ENCODE data around the gene FHDC1.

Gene FHDC1

DNA sequence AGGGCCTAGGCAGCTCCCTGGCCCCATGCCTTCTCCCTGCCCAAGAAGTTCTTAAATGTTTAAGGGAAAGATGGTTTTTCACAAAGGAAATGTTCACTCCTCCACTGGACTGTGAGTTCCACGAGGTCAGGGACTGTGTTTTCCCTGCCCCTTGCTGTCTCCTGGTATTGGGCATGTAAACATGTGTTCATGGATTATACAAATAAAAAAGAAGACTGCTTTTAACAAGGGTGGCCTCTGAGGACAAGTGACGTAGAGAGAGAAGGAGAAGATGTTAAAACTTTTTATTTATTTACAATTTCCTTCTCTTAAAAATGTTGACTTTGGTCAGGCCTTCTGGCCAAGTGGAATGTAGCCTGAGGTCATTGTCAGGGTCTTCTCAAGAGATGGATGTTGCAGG, 66.0 kb downstream of the FHDC1 start:
- H3K9ac ChIP-seq, result no peak overlapping the region
- H2AFZ ChIP-seq (ENCODE audit: low read depth), result no peak overlapping the region
- no peak overlapping the region for H3K27ac ChIP-seq
- H4K20me1 ChIP-seq (ENCODE audit: insufficient read depth), result no peaks in the 10 kb centered on the region
- H3K27me3 ChIP-seq (ENCODE audit: insufficient read depth, low read depth), result no peaks in the 10 kb centered on the region
- no peak for TF ChIP-seq CTCF (conservative IDR thresholded peaks at IDR 0.05; ENCODE audit: low read depth, low read length)
- no peaks in the 10 kb centered on the region for H3K36me3 ChIP-seq (ENCODE audit: insufficient read depth)
- no peaks in the 10 kb centered on the region for H3K4me1 ChIP-seq (ENCODE audit: low read depth, poor library complexity, severe bottlenecking)
- H3K4me3 ChIP-seq (IDR thresholded peaks at IDR 0.05; ENCODE audit: insufficient read depth, low read depth, low read length), result no peak overlapping the region
- no peak overlapping the region for H3K4me2 ChIP-seq
- H3K79me2 ChIP-seq (ENCODE audit: insufficient read depth, low read depth), result no peaks in the 10 kb centered on the region

GRCh38 chr4:153004081-153004850, 68.1 kb downstream of the FHDC1 start:
- TF ChIP-seq CTCF (conservative IDR thresholded peaks at IDR 0.05; ENCODE audit: low read depth, low read length), result no peak
- Histone ChIP-seq H3K4me1 (ENCODE audit: low read depth, poor library complexity, severe bottlenecking) (no peaks in the 10 kb centered on the region), H3K79me2 (ENCODE audit: insufficient read depth, low read depth) (no peaks in the 10 kb centered on the region), H3K27ac (no peak overlapping the region), H3K9ac (no peak overlapping the region), H2AFZ (ENCODE audit: low read depth) (no peak overlapping the region), H3K27me3 (ENCODE audit: insufficient read depth, low read depth) (no peaks in the 10 kb centered on the region), H3K4me2 (no peak overlapping the region), H4K20me1 (ENCODE audit: insufficient read depth) (no peaks in the 10 kb centered on the region), H3K36me3 (ENCODE audit: insufficient read depth) (no peaks in the 10 kb centered on the region), H3K4me3 (IDR thresholded peaks at IDR 0.05; ENCODE audit: insufficient read depth, low read depth, low read length) (no peak overlapping the region)

DNA sequence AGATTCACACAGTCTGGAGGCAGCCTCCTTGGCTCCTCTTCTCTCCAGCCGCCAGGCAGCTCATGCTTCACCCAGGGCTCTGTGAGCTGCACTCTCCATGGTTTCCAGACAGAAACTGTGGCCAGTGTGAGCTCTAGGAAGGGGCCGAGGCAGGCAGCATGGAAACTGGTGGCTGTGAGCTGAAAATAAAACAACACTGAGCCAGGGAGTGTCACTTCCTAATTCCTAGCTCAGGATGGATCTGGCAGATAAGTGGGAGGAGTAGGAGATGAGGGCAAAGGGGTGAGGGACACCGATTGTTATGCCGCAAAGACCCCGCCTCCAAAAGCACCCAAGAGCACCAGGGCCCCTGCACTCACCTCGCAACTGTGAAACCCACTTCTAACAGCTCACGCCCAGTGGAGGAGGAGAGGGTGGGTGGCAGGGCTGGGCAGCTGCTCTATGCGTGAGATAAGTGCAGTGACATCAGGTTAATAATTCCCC, 69.8 kb downstream of the FHDC1 start:
- no peak overlapping the region for H2AFZ ChIP-seq (ENCODE audit: low read depth)

DNA sequence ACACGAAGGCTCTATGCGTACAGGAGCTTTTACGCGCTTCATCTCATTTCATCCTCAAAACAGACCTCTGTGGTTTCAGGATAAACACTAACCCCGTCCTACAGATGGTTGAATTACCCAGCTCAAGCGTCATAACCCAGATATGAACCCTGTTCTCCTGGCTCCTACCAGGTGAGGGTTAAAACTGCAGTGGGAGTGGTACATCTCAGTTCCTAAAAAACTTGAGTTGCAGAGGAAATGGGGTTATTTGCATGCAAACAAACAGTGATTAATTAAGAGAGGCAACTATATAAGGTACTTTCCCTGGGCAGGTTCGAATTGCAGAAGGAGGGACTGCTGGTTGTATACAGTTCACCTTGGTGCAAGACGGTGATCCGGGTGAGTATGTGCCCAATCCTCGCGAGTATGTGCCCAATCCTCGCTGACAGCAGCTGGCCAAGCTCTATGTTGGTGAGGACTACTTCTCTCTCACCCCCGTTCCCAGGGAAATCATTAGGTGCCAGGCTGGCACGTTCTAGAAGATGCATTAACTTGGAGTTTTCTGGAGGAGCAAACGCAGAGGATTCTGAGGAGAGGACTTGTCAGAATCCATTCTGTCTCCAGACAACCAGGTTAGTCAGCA, 72.6 kb downstream of the FHDC1 start:
- TF ChIP-seq CTCF (conservative IDR thresholded peaks at IDR 0.05; ENCODE audit: low read depth, low read length), result no peak
- Histone ChIP-seq H3K4me2 (no peak overlapping the region), H3K4me3 (IDR thresholded peaks at IDR 0.05; ENCODE audit: insufficient read depth, low read depth, low read length) (no peak overlapping the region)

More for the DNA sequence above, 69.8 kb downstream of the FHDC1 start:
- Histone ChIP-seq H4K20me1 (ENCODE audit: insufficient read depth) (no peaks in the 10 kb centered on the region), H3K36me3 (ENCODE audit: insufficient read depth) (no peaks in the 10 kb centered on the region), H3K79me2 (ENCODE audit: insufficient read depth, low read depth) (no peaks in the 10 kb centered on the region), H3K4me2 (no peak overlapping the region), H3K9ac (no peak overlapping the region), H3K27me3 (ENCODE audit: insufficient read depth, low read depth) (no peaks in the 10 kb centered on the region), H3K4me1 (ENCODE audit: low read depth, poor library complexity, severe bottlenecking) (no peaks in the 10 kb centered on the region), H3K4me3 (IDR thresholded peaks at IDR 0.05; ENCODE audit: insufficient read depth, low read depth, low read length) (no peak overlapping the region), H3K27ac (no peak overlapping the region)
- no peak for TF ChIP-seq CTCF (conservative IDR thresholded peaks at IDR 0.05; ENCODE audit: low read depth, low read length)

More for the DNA sequence above, 72.6 kb downstream of the FHDC1 start:
- Histone ChIP-seq H3K9ac (no peak overlapping the region), H4K20me1 (ENCODE audit: insufficient read depth) (no peaks in the 10 kb centered on the region), H3K4me1 (ENCODE audit: low read depth, poor library complexity, severe bottlenecking) (no peaks in the 10 kb centered on the region), H2AFZ (ENCODE audit: low read depth) (no peak overlapping the region), H3K27ac (no peak overlapping the region), H3K79me2 (ENCODE audit: insufficient read depth, low read depth) (no peaks in the 10 kb centered on the region), H3K36me3 (ENCODE audit: insufficient read depth) (no peaks in the 10 kb centered on the region), H3K27me3 (ENCODE audit: insufficient read depth, low read depth) (no peaks in the 10 kb centered on the region)
